ENCODE data around the gene TRABD.
A peak's percentile ranks its signal among the peaks of the same experiment; 100 is the strongest.

Gene TRABD

GRCh38 chr22:50197856-50198623, 12.3 kb downstream of the TRABD start:
- Histone ChIP-seq H3K27me3 (ENCODE audit: insufficient read depth, low read depth) (no peaks in the 10 kb centered on the region), H3K4me3 (IDR thresholded peaks at IDR 0.05; ENCODE audit: insufficient read depth, low read depth, low read length) (no peak overlapping the region), H3K4me1 (ENCODE audit: low read depth, poor library complexity, severe bottlenecking) (no peaks in the 10 kb centered on the region), H3K9ac (no peak overlapping the region), H3K79me2 (ENCODE audit: insufficient read depth, low read depth) (peaks cover 5% of the 10 kb centered on the region; the same call in 1 of the 2 replicates), H3K36me3 (ENCODE audit: insufficient read depth) (no peaks in the 10 kb centered on the region), H2AFZ (ENCODE audit: low read depth) (no peak overlapping the region), H3K27ac (no peak overlapping the region), H3K4me2 (no peak overlapping the region), H4K20me1 (ENCODE audit: insufficient read depth) (no peaks in the 10 kb centered on the region)
- TF ChIP-seq, protein P1, sequence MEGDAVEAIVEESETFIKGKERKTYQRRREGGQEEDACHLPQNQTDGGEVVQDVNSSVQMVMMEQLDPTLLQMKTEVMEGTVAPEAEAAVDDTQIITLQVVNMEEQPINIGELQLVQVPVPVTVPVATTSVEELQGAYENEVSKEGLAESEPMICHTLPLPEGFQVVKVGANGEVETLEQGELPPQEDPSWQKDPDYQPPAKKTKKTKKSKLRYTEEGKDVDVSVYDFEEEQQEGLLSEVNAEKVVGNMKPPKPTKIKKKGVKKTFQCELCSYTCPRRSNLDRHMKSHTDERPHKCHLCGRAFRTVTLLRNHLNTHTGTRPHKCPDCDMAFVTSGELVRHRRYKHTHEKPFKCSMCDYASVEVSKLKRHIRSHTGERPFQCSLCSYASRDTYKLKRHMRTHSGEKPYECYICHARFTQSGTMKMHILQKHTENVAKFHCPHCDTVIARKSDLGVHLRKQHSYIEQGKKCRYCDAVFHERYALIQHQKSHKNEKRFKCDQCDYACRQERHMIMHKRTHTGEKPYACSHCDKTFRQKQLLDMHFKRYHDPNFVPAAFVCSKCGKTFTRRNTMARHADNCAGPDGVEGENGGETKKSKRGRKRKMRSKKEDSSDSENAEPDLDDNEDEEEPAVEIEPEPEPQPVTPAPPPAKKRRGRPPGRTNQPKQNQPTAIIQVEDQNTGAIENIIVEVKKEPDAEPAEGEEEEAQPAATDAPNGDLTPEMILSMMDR (conservative IDR thresholded peaks at IDR 0.05; ENCODE audit: low read depth, low read length), result no peak

DNA sequence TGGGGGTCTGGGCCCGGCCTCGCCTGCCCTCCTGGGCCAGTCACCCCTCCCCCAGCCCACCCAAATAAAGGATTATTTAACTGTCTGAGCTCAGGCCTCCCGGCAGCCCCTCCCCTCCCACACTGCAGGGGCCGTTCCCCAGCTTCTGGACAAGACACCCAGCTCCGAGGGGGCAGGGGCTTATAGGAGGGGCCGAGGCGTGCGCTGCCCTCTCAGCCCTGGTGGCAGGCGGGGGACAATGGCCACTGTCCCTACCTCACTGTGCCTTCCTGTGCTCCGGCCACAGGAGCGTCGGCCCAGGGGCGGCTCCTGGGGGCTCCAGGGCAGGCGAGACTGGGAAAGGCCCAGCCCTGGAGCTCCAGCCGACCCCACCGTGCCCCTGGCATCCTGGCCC, 12.9 kb downstream of the TRABD start:
- Histone ChIP-seq H3K36me3 (ENCODE audit: insufficient read depth) (no peaks in the 10 kb centered on the region), H3K79me2 (ENCODE audit: insufficient read depth, low read depth) (peaks cover 6% of the 10 kb centered on the region; the same call in 1 of the 2 replicates), H4K20me1 (ENCODE audit: insufficient read depth) (no peaks in the 10 kb centered on the region), H3K27me3 (ENCODE audit: insufficient read depth, low read depth) (no peaks in the 10 kb centered on the region), H3K4me2 (no peak overlapping the region), H3K4me1 (ENCODE audit: low read depth, poor library complexity, severe bottlenecking) (no peaks in the 10 kb centered on the region), H2AFZ (ENCODE audit: low read depth) (no peak overlapping the region), H3K27ac (no peak overlapping the region), H3K9ac (no peak overlapping the region), H3K4me3 (IDR thresholded peaks at IDR 0.05; ENCODE audit: insufficient read depth, low read depth, low read length) (no peak overlapping the region)
- TF ChIP-seq, protein P1 (conservative IDR thresholded peaks at IDR 0.05; ENCODE audit: low read depth, low read length), result no peak

GRCh38 chr22:50199251-50199721, 13.6 kb downstream of the TRABD start:
- Histone ChIP-seq H3K4me3 (IDR thresholded peaks at IDR 0.05; ENCODE audit: insufficient read depth, low read depth, low read length) (no peak overlapping the region), H3K36me3 (ENCODE audit: insufficient read depth) (no peaks in the 10 kb centered on the region), H2AFZ (ENCODE audit: low read depth) (no peak overlapping the region), H3K9ac (no peak overlapping the region), H4K20me1 (ENCODE audit: insufficient read depth) (no peaks in the 10 kb centered on the region), H3K79me2 (ENCODE audit: insufficient read depth, low read depth) (peaks cover 6% of the 10 kb centered on the region; the same call in 1 of the 2 replicates), H3K4me1 (ENCODE audit: low read depth, poor library complexity, severe bottlenecking) (no peaks in the 10 kb centered on the region), H3K27me3 (ENCODE audit: insufficient read depth, low read depth) (no peaks in the 10 kb centered on the region), H3K27ac (no peak overlapping the region), H3K4me2 (no peak overlapping the region)
- TF ChIP-seq, protein P1 (conservative IDR thresholded peaks at IDR 0.05; ENCODE audit: low read depth, low read length), result no peak

DNA sequence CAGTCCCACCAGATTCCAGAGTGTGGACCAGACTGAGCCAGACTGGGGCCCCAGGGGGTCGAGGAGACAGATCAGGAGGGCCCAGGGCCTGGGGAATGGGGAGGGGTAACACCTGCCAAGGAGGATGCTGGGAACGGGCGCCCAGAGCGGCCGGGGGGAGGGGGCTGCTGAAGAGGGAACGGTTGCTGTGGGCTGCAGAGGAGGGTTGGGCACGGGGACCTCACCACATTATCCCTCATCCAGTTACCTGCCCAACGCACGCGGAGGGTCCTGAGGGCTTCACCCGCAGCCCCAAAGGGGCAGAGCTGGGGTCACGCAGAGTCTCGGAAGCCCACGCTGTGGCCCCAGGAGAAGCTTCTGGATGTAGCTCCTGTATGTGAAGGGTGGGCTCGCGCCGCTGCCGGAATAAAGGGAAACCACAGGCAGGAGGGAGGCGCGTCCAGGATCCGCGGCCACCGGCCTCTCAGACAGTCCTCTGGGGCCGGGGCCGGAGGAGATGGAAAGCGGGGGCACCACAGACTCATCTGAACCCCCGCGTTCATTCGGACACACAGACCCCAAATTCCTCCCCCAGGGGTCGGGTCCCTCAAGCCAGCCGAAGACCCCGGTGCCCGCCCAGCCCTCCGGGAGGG, 14.2 kb downstream of the TRABD start:
- Histone ChIP-seq H3K4me2 (0 out of 2 replicates have a peak overlapping the region, but pooled peaks have one; percentile 36), H3K4me1 (ENCODE audit: low read depth, poor library complexity, severe bottlenecking) (no peaks in the 10 kb centered on the region), H2AFZ (ENCODE audit: low read depth) (peak overlapping the region; percentile 18; the same call in 1 of the 2 replicates), H3K27ac (no peak overlapping the region), H3K9ac (peak overlapping the region; percentile 22; the same call in 1 of the 2 replicates), H3K79me2 (ENCODE audit: insufficient read depth, low read depth) (peaks cover 6% of the 10 kb centered on the region; the same call in 1 of the 2 replicates), H4K20me1 (ENCODE audit: insufficient read depth) (no peaks in the 10 kb centered on the region), H3K27me3 (ENCODE audit: insufficient read depth, low read depth) (no peaks in the 10 kb centered on the region), H3K4me3 (IDR thresholded peaks at IDR 0.05; ENCODE audit: insufficient read depth, low read depth, low read length) (no peak overlapping the region), H3K36me3 (ENCODE audit: insufficient read depth) (no peaks in the 10 kb centered on the region)
- TF ChIP-seq, protein P1 (conservative IDR thresholded peaks at IDR 0.05; ENCODE audit: low read depth, low read length), result no peak
